ENCODE measurements around the gene RBM42. TPM values are rescaled to one million over a fixed set of nuclear protein-coding genes. Genes with fewer than 3 reads are reported as not detected.
A peak's percentile ranks its signal among the peaks of the same experiment; 100 is the strongest.

The RBM42 gene
- 69.0 TPM for total RNA-seq

DNA sequence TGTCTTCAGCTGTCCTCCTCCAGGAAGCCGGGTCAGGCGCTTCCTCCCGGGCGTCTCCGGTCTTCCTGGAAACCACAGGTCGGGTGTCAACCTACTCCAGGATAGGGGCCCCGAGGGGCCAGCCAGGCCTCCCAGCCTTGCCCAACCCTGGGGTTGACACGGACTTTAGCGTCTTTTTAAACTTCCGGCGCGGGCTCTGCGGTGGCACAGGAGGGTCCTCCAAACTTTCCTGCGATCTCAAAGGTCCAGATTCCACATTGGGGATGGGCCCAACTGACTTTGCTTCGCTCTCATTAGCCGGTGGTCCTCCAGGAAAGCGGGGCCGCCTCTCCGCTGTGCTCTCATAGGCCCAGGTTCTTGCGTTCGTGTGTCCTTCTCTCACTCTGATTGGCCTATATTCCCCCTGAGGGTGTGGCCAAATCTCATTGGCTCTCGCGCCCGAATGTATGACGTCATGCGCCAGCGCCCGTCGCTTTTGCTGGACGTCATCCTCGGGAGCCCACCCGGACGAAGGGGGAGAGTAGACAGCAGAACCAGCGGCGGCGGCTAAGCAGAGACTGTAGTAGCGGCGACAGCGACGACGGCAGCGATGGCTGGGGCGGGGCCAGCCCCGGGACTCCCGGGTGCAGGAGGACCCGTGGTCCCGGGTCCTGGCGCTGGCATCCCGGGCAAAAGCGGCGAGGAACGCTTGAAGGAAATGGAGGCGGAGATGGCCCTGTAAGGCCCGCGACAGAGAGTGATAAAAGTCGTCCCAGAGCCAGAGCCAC lies at the start of gene RBM42:
Gene RBM42 (plus strand): TSS at position 472 of the 767 bp plus-strand sequence. CDS start 118 bp downstream, at position 590.
- TF ChIP-seq, protein P1, sequence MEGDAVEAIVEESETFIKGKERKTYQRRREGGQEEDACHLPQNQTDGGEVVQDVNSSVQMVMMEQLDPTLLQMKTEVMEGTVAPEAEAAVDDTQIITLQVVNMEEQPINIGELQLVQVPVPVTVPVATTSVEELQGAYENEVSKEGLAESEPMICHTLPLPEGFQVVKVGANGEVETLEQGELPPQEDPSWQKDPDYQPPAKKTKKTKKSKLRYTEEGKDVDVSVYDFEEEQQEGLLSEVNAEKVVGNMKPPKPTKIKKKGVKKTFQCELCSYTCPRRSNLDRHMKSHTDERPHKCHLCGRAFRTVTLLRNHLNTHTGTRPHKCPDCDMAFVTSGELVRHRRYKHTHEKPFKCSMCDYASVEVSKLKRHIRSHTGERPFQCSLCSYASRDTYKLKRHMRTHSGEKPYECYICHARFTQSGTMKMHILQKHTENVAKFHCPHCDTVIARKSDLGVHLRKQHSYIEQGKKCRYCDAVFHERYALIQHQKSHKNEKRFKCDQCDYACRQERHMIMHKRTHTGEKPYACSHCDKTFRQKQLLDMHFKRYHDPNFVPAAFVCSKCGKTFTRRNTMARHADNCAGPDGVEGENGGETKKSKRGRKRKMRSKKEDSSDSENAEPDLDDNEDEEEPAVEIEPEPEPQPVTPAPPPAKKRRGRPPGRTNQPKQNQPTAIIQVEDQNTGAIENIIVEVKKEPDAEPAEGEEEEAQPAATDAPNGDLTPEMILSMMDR (IDR thresholded peaks at IDR 0.05) = no peak
- Histone ChIP-seq H3K27me3 (no peaks in the 10 kb centered on the region), H3K9me3 (no peaks in the 10 kb centered on the region), H3K4me1 (peaks cover 5 to 10% of the 10 kb centered on the region in 2 donors), H3K4me3 (peak within 1 kb of the TSS; percentile 74 to 97), H3K36me3 (peaks cover 29 to 33% of the 10 kb centered on the region in 2 donors), H3K27ac (peak within 1 kb of the TSS; percentile 73 to 91)
- intact Hi-C loops (cut with DNase I) = loop anchor here (1.0 to 5.0 kb wide), 6 partner anchors 15 to 129 kb away; partner anchors contain the start of genes COX6B1, HAUS5, HSPB6 and PROSER3
- peak; percentile 95 to 99 for DNase-seq (ENCODE audit: low spot score in 2 of 2)

DNA sequence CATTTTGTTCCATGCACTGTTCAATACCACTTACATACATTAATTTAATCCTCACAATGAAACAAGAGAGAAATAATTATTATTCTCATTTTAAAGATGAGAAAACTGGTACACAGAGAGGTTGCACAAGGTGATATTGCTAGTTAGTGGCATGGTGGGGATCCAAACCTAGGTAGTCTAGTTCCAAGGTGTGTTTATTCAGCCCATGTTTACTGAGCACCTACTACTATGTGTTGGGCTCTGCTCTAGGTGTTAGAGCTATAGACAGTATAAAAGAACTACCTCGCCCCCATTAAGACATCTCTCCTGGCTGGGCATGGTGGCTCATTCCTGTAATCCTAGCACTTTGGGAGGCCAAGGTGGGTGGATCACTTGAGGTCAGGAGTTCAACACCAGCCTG lies 46.1 kb upstream of the RBM42 start:
- no peaks in the 10 kb centered on the region for H3K36me3 ChIP-seq
- DNase-seq (ENCODE audit: low spot score in 2 of 2) = no peak
- no peak overlapping the region for H3K4me3 ChIP-seq
- no peak overlapping the region for H3K27ac ChIP-seq
- H3K27me3 ChIP-seq = no peaks in the 10 kb centered on the region
- intact Hi-C loops (cut with DNase I) = no loop called here
- H3K4me1 ChIP-seq = no peaks in the 10 kb centered on the region
- TF ChIP-seq, protein P1 (IDR thresholded peaks at IDR 0.05) = no peak
- H3K9me3 ChIP-seq = no peaks in the 10 kb centered on the region

DNA sequence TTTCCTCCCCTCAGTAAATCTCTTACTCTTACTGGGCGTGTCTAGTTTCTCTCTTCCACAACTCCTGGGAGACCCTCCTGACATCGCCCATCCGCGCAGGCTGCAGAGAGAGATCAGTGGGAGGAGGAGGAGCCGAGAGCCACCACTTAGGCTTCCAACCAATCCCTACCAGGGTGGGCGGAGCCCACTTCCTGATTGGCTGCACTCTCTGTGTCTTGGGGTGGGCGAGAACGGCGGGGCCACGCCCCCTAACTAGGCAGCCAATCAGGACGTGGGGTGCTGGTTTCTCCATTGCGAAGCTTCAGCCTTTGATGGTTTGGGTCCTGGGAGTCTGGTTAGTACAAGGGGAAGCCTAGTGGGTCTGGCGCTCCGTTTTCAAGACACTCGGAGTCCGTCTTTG lies 43.0 kb upstream of the RBM42 start, which contains the start of gene PMIS2:
Gene PMIS2 (plus strand): TSS at position 326 of the 400 bp plus-strand sequence. CDS start 87 bp downstream, outside the sequence.
- Histone ChIP-seq H3K4me1 (no peaks in the 10 kb centered on the region), H3K27me3 (no peaks in the 10 kb centered on the region), H3K36me3 (no peaks in the 10 kb centered on the region), H3K9me3 (no peaks in the 10 kb centered on the region), H3K27ac (no peak within 1 kb of the TSS), H3K4me3 (no peak within 1 kb of the TSS)
- DNase-seq (ENCODE audit: low spot score in 2 of 2) = no peak
- intact Hi-C loops (cut with DNase I) = no loop called here
- TF ChIP-seq, protein P1 (IDR thresholded peaks at IDR 0.05) = no peak

GRCh38 chr19:35587321-35587720 lies 41.5 kb upstream of the RBM42 start:
- DNase-seq (ENCODE audit: low spot score in 2 of 2) = no peak
- Histone ChIP-seq H3K4me3 (no peak overlapping the region), H3K9me3 (no peaks in the 10 kb centered on the region), H3K27ac (no peak overlapping the region), H3K4me1 (no peaks in the 10 kb centered on the region), H3K36me3 (no peaks in the 10 kb centered on the region), H3K27me3 (no peaks in the 10 kb centered on the region)
- intact Hi-C loops (cut with DNase I) = no loop called here
- TF ChIP-seq, protein P1 (IDR thresholded peaks at IDR 0.05) = no peak

- TF ChIP-seq, protein P1 (IDR thresholded peaks at IDR 0.05) = no peak
- Histone ChIP-seq H3K4me3 (no peak overlapping the region), H3K27me3 (no peaks in the 10 kb centered on the region), H3K27ac (no peak overlapping the region), H3K36me3 (no peaks in the 10 kb centered on the region), H3K4me1 (no peaks in the 10 kb centered on the region), H3K9me3 (no peaks in the 10 kb centered on the region)
- intact Hi-C loops (cut with DNase I) = no loop called here
- DNase-seq (ENCODE audit: low spot score in 2 of 2) = no peak
Observed at GRCh38 chr19:35590875-35591274, 38.0 kb upstream of the RBM42 start.
